Karpas-422 (cell line): ENCODE data around the gene ERICH3. TPM values are rescaled to one million over a fixed set of nuclear protein-coding genes. Genes with fewer than 3 reads are reported as not detected.

Experiments used
- DNase-seq: peaks from one replicate; pipeline ENCODE4 v3.0.0-alpha.2; 2015
- H2AFZ ChIP-seq: fragments of 200-600 bp; sonication (generic); 2 replicates; pipeline ENCODE4 v1.6.1; 2014; ENCODE audit warnings: antibody characterized with exemption, low read length, mixed read lengths
- H3K27ac ChIP-seq: fragments of 200-600 bp; sonication (generic); 2 replicates; pipeline ENCODE4 v1.5.1; 2014; ENCODE audit warnings: mild to moderate bottlenecking, low read length, moderate library complexity
- H3K27me3 ChIP-seq: fragments of 200-600 bp; sonication (generic); 2 replicates; pipeline ENCODE4 v1.6.1; 2014; ENCODE audit warnings: low read length, mixed read lengths
- H3K36me3 ChIP-seq: fragments of 200-600 bp; sonication (generic); 2 replicates; pipeline ENCODE4 v1.6.1; 2014; ENCODE audit warnings: low read length, mixed read lengths; ENCODE audit not compliant: insufficient read depth
- H3K4me1 ChIP-seq: fragments of 200-600 bp; sonication (generic); 2 replicates; pipeline ENCODE4 v1.6.1; 2014; ENCODE audit warnings: mild to moderate bottlenecking, low read length, mixed read lengths
- H3K4me2 ChIP-seq: fragments of 200-600 bp; sonication (generic); 2 replicates; pipeline ENCODE4 v1.6.1; 2014; ENCODE audit warnings: low read length, low read depth, mild to moderate bottlenecking; ENCODE audit not compliant: poor library complexity, severe bottlenecking
- H3K4me3 ChIP-seq: fragments of 200-600 bp; sonication (generic); 2 replicates; pipeline ENCODE4 v1.5.1; 2014; ENCODE audit warnings: mild to moderate bottlenecking, antibody characterized with exemption, low read length, mixed read lengths
- H3K79me2 ChIP-seq: fragments of 200-600 bp; sonication (generic); 2 replicates; pipeline ENCODE4 v1.6.1; 2014; ENCODE audit warnings: mild to moderate bottlenecking, low read length, mixed read lengths
- H3K9ac ChIP-seq: fragments of 200-600 bp; sonication (generic); 2 replicates; pipeline ENCODE4 v1.6.0; 2014; ENCODE audit warnings: low read length
- H3K9me2 ChIP-seq: fragments of 200-600 bp; sonication (generic), shearing (Covaris generic); replicated peaks from 2 replicates; pipeline ENCODE4 v1.6.0; 2014; ENCODE audit warnings: mild to moderate bottlenecking, low read length, moderate library complexity; ENCODE audit not compliant: insufficient read depth
- H3K9me3 ChIP-seq: fragments of 300-700, 200-600 bp; sonication (generic); 2 replicates; pipeline ENCODE4 v1.6.1; 2014; ENCODE audit warnings: low read length, mixed read lengths
- H4K20me1 ChIP-seq: fragments of 200-600 bp; sonication (generic); 2 replicates; pipeline ENCODE4 v1.6.1; 2014; ENCODE audit warnings: mild to moderate bottlenecking, antibody characterized with exemption, low read length, low read depth; ENCODE audit not compliant: insufficient read depth
- total RNA-seq: library from RNA; depleted of rRNA; stranded (reverse); fragments of >200 nt; shearing (Covaris generic); gene quantifications from 2 replicates; pipeline ENCODE4 v1.2.3, GENCODE V29; 2014; ENCODE audit warnings: low replicate concordance; rRNA removed

Gene ERICH3, protein sequence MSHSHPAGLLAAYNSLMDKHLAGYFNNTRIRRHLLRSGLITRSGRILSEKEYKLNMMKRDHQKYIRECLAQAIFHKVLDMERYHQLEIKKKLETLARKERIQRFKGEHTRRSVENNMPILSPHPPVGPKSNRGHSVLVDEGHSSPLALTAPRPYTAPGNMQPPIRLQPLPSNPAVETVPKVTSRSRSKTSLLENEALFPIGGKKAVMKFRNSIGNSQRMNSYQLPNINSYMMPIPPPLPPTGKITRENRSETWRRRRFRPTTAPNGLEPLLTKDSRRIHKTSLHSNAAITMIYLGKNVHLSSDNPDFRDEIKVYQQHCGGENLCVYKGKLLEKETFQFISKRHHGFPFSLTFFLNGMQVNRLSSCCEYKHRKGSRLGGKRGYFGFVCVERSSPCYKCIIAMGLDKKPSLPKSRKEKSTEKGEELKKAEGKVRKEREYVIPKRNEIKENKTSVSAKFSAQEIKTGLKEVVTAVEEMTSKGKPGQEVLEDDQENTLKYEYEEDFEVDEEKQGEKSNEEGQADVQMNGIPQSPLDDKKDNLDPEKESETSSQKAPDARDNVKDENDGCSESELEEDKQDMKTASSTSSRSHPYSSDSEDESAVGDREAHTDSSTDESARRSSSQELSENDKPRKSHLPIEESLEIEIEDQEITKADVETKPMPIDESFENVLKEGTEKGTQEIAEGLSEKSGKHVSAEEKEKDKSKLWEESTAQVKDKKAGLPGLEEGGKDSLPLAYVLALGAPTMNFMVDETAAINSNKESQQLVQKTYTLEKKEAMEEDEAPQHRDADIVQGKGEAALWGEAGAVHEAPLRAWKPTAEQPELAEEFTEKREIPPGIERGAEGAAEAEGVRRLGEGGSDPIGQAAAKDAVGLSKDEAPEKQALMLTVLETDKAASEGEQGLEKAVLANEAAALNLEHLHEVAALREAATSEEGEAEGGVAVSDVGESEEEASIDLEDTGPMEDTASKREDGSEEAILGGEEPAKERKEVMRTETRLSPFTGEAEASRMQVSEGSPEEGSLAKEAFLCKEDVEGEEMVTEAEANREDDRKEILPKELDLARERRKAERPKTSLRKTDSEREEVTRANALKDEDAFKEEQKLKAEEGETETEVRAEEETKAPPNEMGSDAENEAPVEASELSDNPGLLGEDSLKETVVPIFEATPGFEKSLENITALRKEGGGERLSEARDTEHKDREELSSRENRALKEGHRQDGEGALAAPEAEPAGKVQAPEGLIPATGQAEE (N-terminal part only)
- 0.04 TPM in 1 of 2 replicates, not detected in the other for total RNA-seq

DNA sequence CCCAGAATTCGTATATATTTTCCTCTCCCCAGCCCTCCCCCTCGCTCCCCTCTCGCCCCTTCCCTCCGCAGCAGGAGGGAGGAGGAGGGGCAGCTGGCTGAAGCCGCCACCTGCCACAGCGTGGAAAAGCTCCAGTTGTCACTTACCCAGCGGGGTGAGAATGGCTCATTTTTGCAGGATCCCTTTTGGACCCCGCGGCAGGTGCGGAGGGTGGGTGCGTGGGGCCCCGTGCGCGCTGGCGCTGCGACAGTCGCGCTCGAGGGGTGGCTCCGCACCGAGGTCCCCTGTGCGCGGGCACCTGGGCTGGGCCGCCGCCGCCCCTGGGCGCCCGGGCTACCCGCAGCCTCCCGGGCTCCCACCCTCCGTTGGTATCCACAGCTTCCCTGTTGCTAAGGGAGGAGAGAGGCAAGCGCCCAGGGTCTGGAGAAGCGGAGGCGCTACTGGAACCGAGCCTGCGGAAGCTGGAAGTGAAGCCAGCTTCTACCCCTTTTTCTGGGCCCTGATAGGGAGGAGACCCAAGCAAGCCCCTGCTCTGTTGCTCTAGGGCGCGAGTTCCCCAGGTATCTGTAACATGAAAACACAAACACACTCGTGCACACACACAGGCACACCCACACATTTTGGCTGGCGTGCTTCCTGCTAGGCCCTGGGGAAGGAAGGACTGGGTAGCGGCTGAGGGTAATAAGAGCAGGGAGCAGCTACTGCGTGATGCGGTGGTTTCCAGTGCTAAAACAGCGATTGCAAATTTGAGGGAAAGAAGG, at the start of gene ERICH3:
ERICH3 (minus strand) TSS at position 442 of the 761 bp plus-strand sequence; CDS start at position 169, 273 bp downstream.
- no peak for DNase-seq
- Histone ChIP-seq H3K9me2 (no peaks in the 10 kb centered on the region), H2AFZ (no peak within 1 kb of the TSS), H3K9ac (no peak within 1 kb of the TSS), H3K27me3 (no peaks in the 10 kb centered on the region), H3K4me1 (no peaks in the 10 kb centered on the region), H4K20me1 (no peaks in the 10 kb centered on the region), H3K9me3 (no peaks in the 10 kb centered on the region), H3K4me2 (no peak within 1 kb of the TSS), H3K4me3 (no peak within 1 kb of the TSS), H3K79me2 (no peaks in the 10 kb centered on the region), H3K36me3 (no peaks in the 10 kb centered on the region), H3K27ac (no peak within 1 kb of the TSS)

DNA sequence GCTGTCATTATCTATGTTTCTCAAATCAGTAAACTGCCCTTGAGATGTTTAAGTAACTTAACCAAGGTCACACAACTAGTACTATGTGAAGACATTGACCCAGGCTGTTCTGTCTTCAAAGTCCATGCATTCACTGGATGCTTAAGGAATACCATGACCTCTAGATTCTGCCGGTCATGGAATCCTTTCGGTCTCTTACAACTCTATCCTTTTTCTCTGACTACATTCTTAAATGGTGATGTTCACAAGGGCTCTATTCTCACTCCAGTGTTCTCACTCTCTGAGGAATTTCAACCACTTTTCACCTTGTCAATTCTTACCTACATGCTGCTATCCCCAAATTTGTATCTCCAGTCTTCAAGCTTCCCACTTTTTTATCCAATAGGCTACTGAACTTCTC, 44.0 kb upstream of the ERICH3 start:
- Histone ChIP-seq H3K27me3 (no peaks in the 10 kb centered on the region), H4K20me1 (no peaks in the 10 kb centered on the region), H3K79me2 (no peaks in the 10 kb centered on the region), H3K27ac (no peak overlapping the region), H3K4me3 (no peak overlapping the region), H3K36me3 (peaks cover 39% of the 10 kb centered on the region), H3K9me2 (no peaks in the 10 kb centered on the region), H3K9me3 (no peaks in the 10 kb centered on the region), H3K9ac (no peak overlapping the region), H3K4me2 (no peak overlapping the region), H3K4me1 (no peaks in the 10 kb centered on the region), H2AFZ (no peak overlapping the region)
- no peak for DNase-seq

DNA sequence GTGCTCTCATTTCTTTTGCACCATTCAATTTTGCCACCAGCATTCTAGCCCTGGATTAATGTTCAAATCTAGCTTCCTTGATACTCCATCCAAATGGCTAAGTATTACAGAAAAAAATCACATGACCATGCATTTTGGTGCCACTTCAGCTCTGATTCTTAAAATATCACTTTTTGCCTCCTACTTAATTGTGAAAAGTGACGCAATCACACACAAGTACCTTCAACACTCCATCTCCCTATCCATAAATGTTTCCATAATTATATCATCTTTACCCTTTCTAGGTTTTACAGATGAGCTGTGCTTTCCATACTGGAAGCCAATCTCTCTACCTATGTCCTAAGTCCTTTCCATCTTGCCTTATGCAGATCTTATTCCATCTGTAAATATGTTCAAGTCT, 43.2 kb upstream of the ERICH3 start:
- Histone ChIP-seq H3K4me3 (no peak overlapping the region), H3K9me2 (no peaks in the 10 kb centered on the region), H3K79me2 (no peaks in the 10 kb centered on the region), H3K4me1 (no peaks in the 10 kb centered on the region), H3K36me3 (peaks cover 39% of the 10 kb centered on the region), H3K27me3 (no peaks in the 10 kb centered on the region), H3K4me2 (no peak overlapping the region), H3K27ac (no peak overlapping the region), H4K20me1 (no peaks in the 10 kb centered on the region), H3K9ac (no peak overlapping the region), H3K9me3 (no peaks in the 10 kb centered on the region), H2AFZ (no peak overlapping the region)
- DNase-seq = no peak

DNA sequence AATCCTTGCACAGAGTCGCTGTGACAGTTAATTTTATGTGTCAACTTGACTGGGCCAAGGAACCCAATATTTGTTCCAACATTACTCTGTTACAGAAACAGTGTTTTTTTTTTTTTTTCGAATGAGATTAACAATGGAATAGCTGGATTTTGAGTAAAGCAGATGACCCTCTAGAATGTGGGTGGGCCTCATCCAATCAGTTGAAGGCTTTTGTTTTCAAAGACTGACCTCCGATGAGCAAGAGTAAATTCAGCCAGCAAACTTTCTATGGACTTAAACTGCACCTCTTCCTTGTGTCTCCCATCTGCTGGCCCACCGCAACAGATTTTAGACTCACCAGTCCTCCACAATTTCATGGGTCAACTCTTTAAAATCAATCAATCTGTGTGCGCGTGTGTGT, 42.2 kb upstream of the ERICH3 start:
- Histone ChIP-seq H3K4me2 (no peak overlapping the region), H3K9me3 (no peaks in the 10 kb centered on the region), H3K27me3 (no peaks in the 10 kb centered on the region), H3K36me3 (peaks cover 37% of the 10 kb centered on the region), H2AFZ (no peak overlapping the region), H3K9me2 (no peaks in the 10 kb centered on the region), H3K27ac (no peak overlapping the region), H3K79me2 (no peaks in the 10 kb centered on the region), H3K9ac (no peak overlapping the region), H4K20me1 (no peaks in the 10 kb centered on the region), H3K4me3 (no peak overlapping the region), H3K4me1 (no peaks in the 10 kb centered on the region)
- no peak for DNase-seq

DNA sequence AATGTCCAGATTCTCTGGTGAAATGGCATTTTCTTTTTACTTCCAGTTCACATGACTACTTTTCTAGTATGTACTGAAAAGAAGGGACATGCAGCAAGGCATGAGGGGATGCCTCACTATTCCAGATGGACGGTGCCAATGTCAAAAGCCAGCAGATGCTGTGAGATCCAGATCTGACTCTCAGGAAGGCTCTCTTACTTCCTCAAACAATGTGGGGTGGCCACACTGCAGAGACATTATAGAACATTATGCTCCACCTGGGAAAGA, 41.6 kb upstream of the ERICH3 start:
- Histone ChIP-seq H3K9ac (no peak overlapping the region), H3K27ac (no peak overlapping the region), H3K79me2 (no peaks in the 10 kb centered on the region), H3K36me3 (peaks cover 30% of the 10 kb centered on the region), H3K9me3 (no peaks in the 10 kb centered on the region), H3K27me3 (no peaks in the 10 kb centered on the region), H3K4me2 (no peak overlapping the region), H3K4me3 (no peak overlapping the region), H3K9me2 (no peaks in the 10 kb centered on the region), H4K20me1 (no peaks in the 10 kb centered on the region), H2AFZ (no peak overlapping the region), H3K4me1 (no peaks in the 10 kb centered on the region)
- DNase-seq = no peak

DNA sequence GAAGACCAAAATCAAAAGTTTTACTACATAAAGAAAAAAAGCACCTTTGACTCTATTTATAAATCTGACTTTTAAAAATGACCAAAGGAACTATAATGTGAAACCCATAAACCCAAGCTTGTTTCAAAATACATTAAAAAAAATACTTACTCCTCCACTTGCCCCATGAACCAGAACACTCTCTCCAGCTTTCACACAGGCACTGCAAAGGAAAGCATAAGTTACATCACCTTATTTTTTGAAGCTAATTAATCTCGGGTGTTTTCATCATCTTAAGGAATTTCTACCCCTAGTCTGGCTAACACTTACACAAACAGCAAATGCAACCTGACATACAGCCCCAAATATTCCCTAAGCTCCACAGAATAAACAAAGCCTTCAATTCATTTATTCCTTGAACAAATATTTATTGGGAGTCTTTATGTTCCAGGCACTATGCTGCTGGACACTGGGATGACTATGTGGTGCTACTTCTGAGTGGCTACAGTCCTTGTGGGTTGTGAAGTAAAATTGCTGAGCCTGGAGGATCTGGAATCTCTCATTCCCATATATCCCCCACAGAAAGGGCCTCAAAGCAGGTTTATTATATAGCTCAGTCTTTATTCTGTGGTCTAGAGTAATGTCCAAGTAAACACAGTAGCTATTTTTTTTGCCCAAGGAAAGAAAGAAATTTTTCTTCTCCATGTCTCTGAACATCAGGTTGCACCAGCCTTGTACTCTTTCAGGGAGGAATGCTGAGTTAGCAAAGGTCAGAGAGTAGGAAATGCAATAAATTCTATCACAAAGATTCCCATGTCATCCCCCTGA, 41.0 kb upstream of the ERICH3 start:
- H3K36me3 ChIP-seq = peaks cover 25% of the 10 kb centered on the region
- H3K9ac ChIP-seq = no peak overlapping the region
- H3K27me3 ChIP-seq = no peaks in the 10 kb centered on the region
- H3K9me3 ChIP-seq = no peaks in the 10 kb centered on the region
- no peaks in the 10 kb centered on the region for H3K9me2 ChIP-seq
- no peak for DNase-seq
- H2AFZ ChIP-seq = no peak overlapping the region
- H3K27ac ChIP-seq = no peak overlapping the region
- no peak overlapping the region for H3K4me2 ChIP-seq
- H3K79me2 ChIP-seq = no peaks in the 10 kb centered on the region
- no peak overlapping the region for H3K4me3 ChIP-seq
- no peaks in the 10 kb centered on the region for H4K20me1 ChIP-seq
- no peaks in the 10 kb centered on the region for H3K4me1 ChIP-seq

DNA sequence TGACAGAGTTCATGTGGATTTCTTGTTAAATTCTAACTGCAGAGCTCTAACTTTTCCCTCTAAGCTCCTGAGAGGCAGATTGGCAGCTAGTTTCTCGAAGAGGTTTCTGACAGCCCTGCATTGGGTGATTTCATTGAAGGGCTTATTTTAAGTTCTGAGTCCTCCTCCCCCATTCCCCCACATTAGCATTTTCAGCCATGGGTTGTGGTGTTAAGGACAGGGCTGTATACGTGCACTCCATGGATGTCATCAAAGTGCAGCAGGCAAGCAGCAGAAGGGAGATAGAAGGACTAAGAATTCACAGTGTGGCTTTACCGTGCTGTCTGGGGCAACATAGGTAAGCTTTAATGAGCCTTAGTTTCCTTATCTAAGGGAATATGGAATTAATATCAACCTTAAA, 40.3 kb upstream of the ERICH3 start:
- no peak for DNase-seq
- Histone ChIP-seq H4K20me1 (no peaks in the 10 kb centered on the region), H3K4me2 (no peak overlapping the region), H2AFZ (no peak overlapping the region), H3K4me3 (no peak overlapping the region), H3K9me2 (no peaks in the 10 kb centered on the region), H3K27ac (no peak overlapping the region), H3K36me3 (peaks cover 30% of the 10 kb centered on the region), H3K4me1 (no peaks in the 10 kb centered on the region), H3K27me3 (no peaks in the 10 kb centered on the region), H3K9ac (no peak overlapping the region), H3K79me2 (no peaks in the 10 kb centered on the region), H3K9me3 (no peaks in the 10 kb centered on the region)
